M059J (cell line): ENCODE data around the gene SRP72. TPM values are rescaled to one million over a fixed set of nuclear protein-coding genes. Genes with fewer than 3 reads are reported as not detected.
A peak's percentile ranks its signal among the peaks of the same experiment; 100 is the strongest.

ENCODE experiments used
- DNase-seq: peaks from one replicate; pipeline ENCODE4 v3.0.0-alpha.2; 2012; ENCODE audit warnings: low read depth
- total RNA-seq: library from RNA; depleted of rRNA; stranded (reverse); fragments of >200 nt; shearing (Covaris generic); gene quantifications from 2 replicates; pipeline ENCODE4 v1.2.3, GENCODE V29; 2014

SRP72 gene
- total RNA-seq, 1 experiment from 2014 or later, result 70.9 TPM

- DNase-seq, result peak; percentile 35
These were observed 1.7 kb upstream of the SRP72 start for GRCh38 chr4:56465599-56466295.

- DNase-seq, result peak; percentile 88
These were observed 1.1 kb upstream of the SRP72 start for GRCh38 chr4:56466296-56466761.

- peak; percentile 9 for DNase-seq
These were observed 520 bp upstream of the SRP72 start for GRCh38 chr4:56466910-56467283.

- peak; percentile 58 for DNase-seq
These were observed 643 bp downstream of the SRP72 start for GRCh38 chr4:56468097-56468422.

GRCh38 chr4:56469489-56470210, 2.2 kb downstream of the SRP72 start:
- no peak for DNase-seq

GRCh38 chr4:56475917-56476316, 8.5 kb downstream of the SRP72 start:
- DNase-seq, result no peak

GRCh38 chr4:56477192-56477702, 9.8 kb downstream of the SRP72 start:
- DNase-seq, result no peak

GRCh38 chr4:56480691-56481090, 13.3 kb downstream of the SRP72 start:
- no peak for DNase-seq

GRCh38 chr4:56496241-56496640, 28.8 kb downstream of the SRP72 start:
- no peak for DNase-seq

GRCh38 chr4:56505269-56506130, 38.1 kb downstream of the SRP72 start, which contains the start of gene ARL9:
ARL9 (plus strand) TSS chr4:56505791; CDS start chr4:56505863, 72 bp downstream.
- peak; percentile 49 for DNase-seq

GRCh38 chr4:56511098-56511497, 43.7 kb downstream of the SRP72 start:
- DNase-seq, result no peak

- peak; percentile 32 for DNase-seq
These were observed 44.7 kb downstream of the SRP72 start for GRCh38 chr4:56512166-56512565.

GRCh38 chr4:56513517-56513916, 46.1 kb downstream of the SRP72 start:
- DNase-seq, result no peak

GRCh38 chr4:56530269-56531148, 63.1 kb downstream of the SRP72 start:
- DNase-seq, result peak; percentile 81

GRCh38 chr4:56531149-56531770, 63.8 kb downstream of the SRP72 start:
- DNase-seq, result no peak

GRCh38 chr4:56531823-56532222, 64.4 kb downstream of the SRP72 start:
- no peak for DNase-seq

GRCh38 chr4:56532239-56532638, 64.8 kb downstream of the SRP72 start:
- DNase-seq, result no peak

GRCh38 chr4:56535915-56536314, 68.5 kb downstream of the SRP72 start:
- DNase-seq, result no peak

GRCh38 chr4:56537147-56537546, 69.7 kb downstream of the SRP72 start:
- DNase-seq, result no peak

- DNase-seq, result no peak
These were observed 73.4 kb downstream of the SRP72 start for GRCh38 chr4:56540826-56541225.
